Measurements from ENCODE around the gene ZSWIM6.

ZSWIM6 gene

DNA sequence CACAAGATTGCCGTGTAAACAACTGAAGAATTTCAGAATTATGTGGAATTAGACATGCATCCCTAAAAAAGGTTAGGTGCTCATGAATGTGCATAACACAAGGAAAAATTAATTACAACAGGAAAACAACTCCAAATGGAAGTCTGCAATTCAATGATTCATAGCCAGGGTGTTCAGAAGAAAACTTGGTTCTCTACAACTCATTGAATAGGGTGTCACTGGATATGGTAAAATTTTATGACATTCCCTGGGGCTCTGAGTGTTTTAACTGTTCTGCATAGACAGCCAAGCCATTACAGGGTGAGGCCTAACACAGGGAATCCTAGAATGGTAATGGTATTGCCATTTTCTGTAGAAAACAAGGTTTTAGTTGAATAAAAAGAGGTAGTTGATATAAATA, 24.4 kb upstream of the ZSWIM6 start:
- DNase-seq = no peak

GRCh38 chr5:61308712-61309111, 23.3 kb upstream of the ZSWIM6 start:
- DNase-seq = no peak

GRCh38 chr5:61309115-61309514, 22.9 kb upstream of the ZSWIM6 start:
- no peak for DNase-seq

DNA sequence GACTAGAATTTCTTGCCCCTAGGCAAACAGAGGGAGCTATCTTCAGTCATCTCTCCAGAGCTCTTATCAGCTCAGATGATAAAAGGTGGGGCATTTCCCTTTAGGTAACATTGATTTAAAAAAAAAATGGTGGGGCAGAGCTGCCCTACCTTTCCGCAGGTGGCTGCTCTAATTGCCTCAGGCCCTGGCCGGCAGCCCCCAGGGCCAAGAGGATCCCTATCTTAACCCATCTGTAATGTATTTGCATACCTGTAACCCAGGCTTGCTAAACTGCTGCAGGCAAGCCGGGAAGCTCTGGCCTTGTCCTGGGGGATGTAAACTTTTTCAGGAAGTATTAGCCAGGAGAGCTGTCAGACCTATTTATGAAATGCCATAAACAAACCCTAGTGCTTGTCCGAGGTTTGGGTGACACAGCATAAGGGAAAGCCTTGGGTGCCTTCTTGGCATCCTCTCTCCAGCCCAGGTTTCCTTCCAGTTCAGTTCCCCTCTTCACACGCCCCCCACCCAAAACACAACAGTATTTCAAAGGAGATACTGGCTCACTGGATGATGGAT, 20.9 kb upstream of the ZSWIM6 start:
- DNase-seq = no peak

GRCh38 chr5:61311836-61312808, 19.9 kb upstream of the ZSWIM6 start:
- DNase-seq = no peak

DNA sequence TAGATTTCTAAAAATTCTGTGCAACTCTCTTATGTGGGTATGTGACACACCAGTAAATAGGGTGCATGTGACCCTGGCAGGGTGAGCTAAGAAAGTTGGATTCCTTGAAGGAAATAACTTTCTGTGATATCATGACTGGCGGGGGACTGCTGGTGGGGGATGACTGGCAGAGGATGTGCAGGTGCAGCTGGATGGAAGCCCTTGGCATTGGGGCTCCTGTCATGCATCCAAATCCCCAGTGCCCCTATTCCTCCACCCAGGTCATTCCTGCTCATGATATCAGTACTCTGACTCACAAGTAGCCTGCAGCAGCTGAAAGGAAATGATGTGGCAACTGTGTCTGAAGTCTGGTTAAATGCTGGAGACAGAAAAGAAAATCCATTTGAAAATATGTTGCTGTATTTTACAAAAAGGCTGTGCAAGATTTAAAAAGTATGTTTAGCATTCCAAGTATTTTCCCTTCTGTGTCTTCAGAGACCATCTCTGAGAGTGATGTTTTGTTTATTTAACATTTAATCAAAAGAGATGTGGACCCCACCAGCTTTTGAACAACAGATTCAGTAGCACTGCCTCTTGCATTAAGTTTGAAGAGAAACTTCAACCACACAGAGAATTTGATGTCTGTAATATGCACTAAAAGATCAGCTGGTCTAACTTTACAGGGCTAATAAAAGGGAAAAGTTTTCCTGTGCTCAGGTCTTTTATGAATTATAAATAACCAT, 17.9 kb upstream of the ZSWIM6 start:
- DNase-seq = no peak

GRCh38 chr5:61318376-61318775, 13.7 kb upstream of the ZSWIM6 start:
- no peak for DNase-seq

- peak; percentile 37 for DNase-seq
Observed at GRCh38 chr5:61319388-61320146, 12.5 kb upstream of the ZSWIM6 start.

- DNase-seq = no peak
Observed at GRCh38 chr5:61320860-61321259, 11.2 kb upstream of the ZSWIM6 start.

DNA sequence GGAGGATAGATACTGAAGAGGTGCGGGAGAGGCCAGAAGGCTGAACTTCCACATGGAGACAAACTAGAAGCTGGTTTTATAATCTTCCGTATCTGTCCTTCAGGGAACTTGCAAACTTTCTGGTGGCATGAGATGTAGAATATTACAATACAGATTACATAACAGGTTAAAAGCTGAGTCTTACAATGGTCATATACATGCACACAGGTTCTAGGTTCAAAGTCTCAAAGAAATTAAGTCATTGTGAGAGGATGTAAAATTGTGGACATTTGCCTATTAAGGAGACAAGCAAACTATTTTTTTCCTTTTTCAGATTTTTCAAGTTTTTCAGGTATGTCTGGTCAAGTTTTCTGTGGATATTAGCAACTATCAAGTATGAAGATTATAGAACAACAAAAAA, 10.4 kb upstream of the ZSWIM6 start:
- no peak for DNase-seq

- DNase-seq = no peak
Observed at GRCh38 chr5:61322738-61323725, 9.0 kb upstream of the ZSWIM6 start.

DNA sequence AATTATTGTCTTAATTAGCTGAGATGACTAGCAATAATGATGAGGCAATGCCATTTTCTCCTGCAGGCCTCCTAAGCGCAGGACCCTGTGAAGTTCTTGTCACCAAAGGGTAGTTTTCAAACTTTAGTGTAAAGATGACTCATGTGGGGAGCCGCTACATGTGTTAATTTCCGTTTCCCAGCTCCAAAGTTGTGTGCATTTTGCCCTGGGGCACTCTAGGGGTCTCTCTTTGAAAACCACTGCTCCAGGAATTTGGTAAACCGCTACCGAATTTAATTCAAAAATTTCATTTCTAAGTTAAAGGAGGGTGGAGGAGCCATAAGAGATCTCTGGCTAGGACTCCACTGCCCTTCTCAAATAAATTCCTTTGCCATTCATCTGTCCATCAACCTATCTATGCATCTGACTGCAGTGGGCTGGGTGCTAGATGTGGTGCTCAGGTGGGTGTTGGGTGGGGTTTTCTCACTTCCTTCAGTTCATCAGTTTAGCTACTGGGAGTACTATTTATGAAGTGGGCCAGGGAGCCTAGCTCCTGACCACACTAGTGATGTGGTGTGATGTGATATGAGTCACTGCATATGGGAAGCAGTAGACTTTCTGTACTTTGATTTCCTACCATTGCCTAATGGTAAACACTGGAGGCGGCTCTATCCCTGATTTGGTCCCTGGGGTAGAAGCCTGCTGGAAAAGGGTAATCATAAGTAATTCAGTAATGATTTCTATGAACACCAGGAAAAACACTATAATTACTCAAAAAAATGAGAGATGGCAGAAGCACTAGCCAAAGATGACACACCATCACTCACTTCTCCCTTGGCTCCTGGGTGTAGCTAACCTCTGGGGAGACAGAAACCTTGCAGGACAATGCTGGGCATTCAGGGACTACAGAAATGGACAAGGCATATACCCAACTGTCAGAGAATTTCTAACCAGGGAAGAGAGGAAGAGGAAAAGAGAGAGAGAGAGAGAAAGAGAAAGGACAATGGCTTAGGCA, 4.0 kb upstream of the ZSWIM6 start:
- DNase-seq = no peak

- no peak for DNase-seq
Observed at GRCh38 chr5:61328791-61329549, 3.1 kb upstream of the ZSWIM6 start.

- DNase-seq = peak; percentile 40
Observed at GRCh38 chr5:61329550-61330128, 2.4 kb upstream of the ZSWIM6 start.

DNA sequence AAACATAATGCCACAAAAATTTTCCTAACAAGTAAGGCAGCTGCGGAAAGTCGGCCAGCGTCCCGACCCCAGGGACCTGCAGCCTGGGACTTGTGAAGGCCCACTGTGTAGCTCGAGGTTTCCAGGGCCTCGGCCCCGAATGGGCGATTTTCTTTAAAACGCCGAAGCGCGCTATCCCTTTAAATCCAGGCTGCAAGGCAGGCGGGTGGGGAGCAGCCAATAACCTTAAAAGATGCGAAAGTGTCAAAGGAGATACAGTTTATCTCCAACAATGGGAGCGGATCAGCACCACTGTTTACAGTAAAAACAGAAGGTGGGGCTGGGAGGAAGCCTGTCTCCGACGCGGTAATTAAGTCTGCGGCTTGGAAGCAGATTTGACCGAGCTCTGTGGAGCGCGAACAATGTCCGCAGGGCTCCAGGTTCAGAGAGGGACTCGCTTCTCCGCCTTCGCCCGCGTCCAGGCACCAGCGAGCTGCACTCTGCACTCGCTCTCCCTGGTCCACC, 1.7 kb upstream of the ZSWIM6 start:
- DNase-seq = no peak

- DNase-seq = peak; percentile 78
Observed at GRCh38 chr5:61330845-61331406, 1.1 kb upstream of the ZSWIM6 start.

DNA sequence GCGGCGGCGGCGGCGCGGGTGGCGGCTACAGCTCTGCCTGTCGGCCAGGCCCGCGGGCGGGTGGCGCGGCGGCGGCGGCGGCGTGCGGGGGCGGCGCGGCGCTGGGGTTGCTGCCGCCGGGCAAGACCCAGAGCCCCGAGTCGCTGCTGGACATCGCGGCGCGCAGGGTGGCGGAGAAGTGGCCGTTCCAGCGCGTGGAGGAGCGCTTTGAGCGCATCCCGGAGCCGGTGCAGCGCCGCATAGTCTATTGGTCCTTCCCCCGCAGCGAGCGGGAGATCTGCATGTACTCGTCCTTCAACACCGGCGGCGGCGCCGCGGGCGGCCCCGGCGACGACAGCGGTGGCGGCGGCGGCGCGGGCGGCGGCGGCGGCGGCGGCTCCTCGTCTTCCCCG, 296 bp downstream of the ZSWIM6 start:
- DNase-seq = no peak

GRCh38 chr5:61332851-61333320, 828 bp downstream of the ZSWIM6 start:
- peak; percentile 46 for DNase-seq
